NCI-H510A (cell line): ENCODE data around the gene SVIL.
"Not testable (repeated sequence)": the region's sequence is repeated elsewhere in the genome, so short reads cannot be mapped to it uniquely, and the experiment has no call there.

Experiments
- DNase-seq: peaks from one replicate; lab custom pipeline; 2025; lab: John Stamatoyannopoulos, UW

SVIL gene

GRCh38 chr10:29620112-29620690 lies 14.6 kb downstream of the SVIL start:
- no peak for DNase-seq

DNA sequence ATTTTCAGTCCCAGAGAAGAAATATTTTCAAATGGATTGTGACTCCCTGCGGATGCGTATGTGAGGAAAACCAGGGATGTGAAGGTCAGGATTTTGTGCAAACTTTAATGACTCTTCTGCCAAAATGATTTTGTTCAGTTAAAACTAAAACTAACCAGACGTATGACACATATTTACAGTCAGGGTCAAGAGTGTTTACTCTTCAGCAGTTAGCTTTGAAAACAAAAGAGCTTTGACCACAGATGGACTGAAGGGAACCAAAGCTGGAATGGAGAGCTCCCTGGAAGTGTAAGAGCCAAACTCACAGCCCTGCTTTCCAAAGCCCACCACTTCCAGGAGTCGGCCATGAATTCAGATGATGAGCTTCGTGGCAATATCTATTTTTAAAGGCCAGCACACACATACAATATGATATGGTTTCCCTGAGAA lies 15.5 kb downstream of the SVIL start:
- no peak for DNase-seq

GRCh38 chr10:29618341-29619171 lies 16.2 kb downstream of the SVIL start:
- no peak for DNase-seq

GRCh38 chr10:29617880-29618340 lies 16.9 kb downstream of the SVIL start:
- no peak for DNase-seq

GRCh38 chr10:29616542-29616941 lies 18.2 kb downstream of the SVIL start:
- no peak for DNase-seq

- DNase-seq: no peak
These were observed 19.6 kb downstream of the SVIL start for GRCh38 chr10:29615195-29615594.

GRCh38 chr10:29614289-29614688 lies 20.5 kb downstream of the SVIL start:
- not testable (repeated sequence) for DNase-seq

DNA sequence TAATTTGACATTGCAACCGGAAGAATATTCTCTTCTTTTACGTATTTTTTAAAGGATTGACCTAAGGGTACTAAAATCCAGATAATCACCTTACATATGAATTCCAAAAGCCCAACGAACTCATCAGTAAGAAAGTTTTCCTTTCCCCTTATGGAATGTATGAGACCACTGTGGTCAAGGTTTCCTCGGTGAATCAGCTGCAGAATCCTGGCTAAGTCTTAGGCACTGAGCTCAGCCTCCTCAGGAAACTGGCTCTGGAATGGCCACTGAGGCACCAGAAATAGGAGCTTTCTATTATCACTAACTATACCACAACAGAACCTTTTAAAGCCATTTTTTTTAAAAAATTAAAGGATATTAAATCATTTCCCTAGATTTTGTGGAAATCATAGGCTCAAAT lies 21.0 kb downstream of the SVIL start:
- DNase-seq: no peak

- DNase-seq: no peak
These were observed 21.6 kb downstream of the SVIL start for GRCh38 chr10:29613196-29613595.

GRCh38 chr10:29612657-29613056 lies 22.1 kb downstream of the SVIL start:
- DNase-seq: no peak

- no peak for DNase-seq
These were observed 22.9 kb downstream of the SVIL start for GRCh38 chr10:29611781-29612381.

GRCh38 chr10:29610876-29611647 lies 23.7 kb downstream of the SVIL start:
- no peak for DNase-seq

DNA sequence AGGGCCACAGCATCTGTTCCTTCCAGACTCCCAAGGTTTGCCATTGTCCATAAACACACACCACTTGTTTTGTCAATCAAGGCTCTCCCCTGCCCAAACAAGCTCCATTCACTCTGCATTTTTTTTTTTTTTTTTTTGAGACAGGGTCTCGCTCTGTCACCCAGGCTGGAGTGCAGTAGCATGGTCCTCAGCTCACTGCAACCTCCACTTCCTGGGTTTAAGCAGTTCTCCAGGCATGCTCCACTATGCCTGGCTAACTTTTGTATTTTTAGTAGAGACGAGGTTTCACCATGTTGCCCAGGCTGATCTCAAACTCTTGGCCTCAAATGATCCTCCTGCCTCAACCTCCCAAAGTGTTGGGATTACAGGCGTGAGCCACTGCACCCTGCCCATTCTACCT lies 24.4 kb downstream of the SVIL start:
- not testable (repeated sequence) for DNase-seq

- DNase-seq: no peak
These were observed 25.1 kb downstream of the SVIL start for GRCh38 chr10:29609696-29610095.

- no peak for DNase-seq
These were observed 26.1 kb downstream of the SVIL start for GRCh38 chr10:29608476-29609301.

- DNase-seq: no peak
These were observed 26.7 kb downstream of the SVIL start for GRCh38 chr10:29608062-29608461.

- no peak for DNase-seq
These were observed 27.2 kb downstream of the SVIL start for GRCh38 chr10:29607576-29607975.

DNA sequence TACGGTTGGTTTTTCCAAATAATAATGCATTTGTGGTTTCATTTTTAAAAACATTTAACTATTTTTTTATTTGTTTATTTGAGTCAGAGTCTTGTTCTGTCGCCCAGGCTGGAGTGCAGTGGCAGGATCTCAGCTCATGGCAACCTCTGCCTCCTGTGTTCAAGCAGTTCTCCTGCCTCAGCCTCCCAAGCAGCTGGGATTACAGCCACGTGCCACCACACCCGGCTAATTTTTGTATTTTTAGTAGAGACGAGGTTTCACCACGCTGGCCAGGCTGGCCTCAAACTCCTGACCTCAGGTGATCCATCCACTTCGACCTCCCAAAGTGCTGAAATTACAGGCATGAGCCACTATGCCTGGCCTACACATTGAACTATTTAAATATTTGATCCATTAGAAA lies 28.1 kb downstream of the SVIL start:
- not testable (repeated sequence) for DNase-seq

DNA sequence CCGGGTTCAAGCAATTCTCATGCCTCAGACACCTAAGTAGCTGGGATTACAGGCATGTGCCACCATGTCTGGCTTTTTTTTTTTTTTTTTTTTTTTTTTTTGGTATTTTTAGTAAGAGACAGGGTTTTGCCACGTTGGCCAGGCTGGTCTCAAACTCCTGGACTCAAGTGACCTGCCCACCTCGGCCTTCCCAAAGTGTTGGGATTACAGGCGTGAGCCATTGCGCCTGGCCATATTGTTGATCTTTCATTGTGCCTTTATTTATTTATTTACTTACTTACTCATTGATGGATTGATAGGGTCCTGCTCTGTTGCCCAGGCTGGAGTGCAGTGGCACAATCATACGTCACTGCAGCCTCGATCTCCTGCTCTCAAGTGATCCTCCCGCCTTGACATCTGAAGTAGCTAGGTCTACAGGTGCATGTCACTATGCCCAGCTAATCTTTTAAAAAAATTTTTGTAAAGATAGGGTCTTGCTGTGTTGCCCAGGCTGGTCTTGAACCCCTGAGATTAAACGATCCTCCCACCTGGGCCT lies 30.4 kb downstream of the SVIL start:
- DNase-seq: no peak

GRCh38 chr10:29603223-29603896 lies 31.4 kb downstream of the SVIL start:
- DNase-seq: no peak

DNA sequence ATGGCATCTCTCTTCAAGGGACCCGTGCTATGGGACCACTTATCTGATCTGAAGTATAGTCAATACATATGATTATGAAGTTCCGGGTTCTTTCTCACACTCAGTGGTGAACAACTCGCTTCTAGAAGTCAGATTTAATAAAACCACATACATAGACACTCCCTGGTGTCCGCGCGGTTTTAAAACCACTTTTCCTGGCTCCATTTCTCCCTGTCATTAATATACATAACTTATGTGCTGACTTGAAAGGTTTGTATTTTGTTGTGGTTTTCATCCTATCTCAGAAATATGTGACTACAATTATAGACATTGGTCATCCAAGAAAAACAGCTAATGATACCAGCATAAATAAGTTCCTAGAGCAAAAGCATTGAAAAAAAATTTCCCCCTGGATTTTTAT lies 34.0 kb downstream of the SVIL start:
- DNase-seq: no peak
